RKO (cell line): ENCODE measurements around the gene CARD8.

Experiments
- DNase-seq: peaks from one replicate; pipeline ENCODE4 v3.0.0-alpha.2; 2016; ENCODE audit warnings: low spot score

CARD8 gene

GRCh38 chr19:48170817-48171347, 84.8 kb downstream of the CARD8 start:
- no peak for DNase-seq

GRCh38 chr19:48169939-48170803, 85.5 kb downstream of the CARD8 start, which contains the start of the genes LIG1 and ZSWIM9:
TSS of gene LIG1 (minus strand) at chr19:48170344. CDS start at chr19:48165566, 4,778 bp downstream.
TSS of gene ZSWIM9 (plus strand) at chr19:48170680. CDS start at chr19:48171803, 1,123 bp downstream.
- peak; percentile 93 for DNase-seq

GRCh38 chr19:48169578-48169938, 86.2 kb downstream of the CARD8 start:
- peak; percentile 39 for DNase-seq

- no peak for DNase-seq
Observed at GRCh38 chr19:48168689-48169088, 87.0 kb downstream of the CARD8 start.

- DNase-seq: no peak
Observed at GRCh38 chr19:48158210-48158790, 97.4 kb downstream of the CARD8 start.
